NCI-H2227 (cell line): Measurements from ENCODE around the gene FOXP4.
A peak's percentile ranks its signal among the peaks of the same experiment; 100 is the strongest.

Experiments used
- DNase-seq: peaks from one replicate; lab custom pipeline; 2025; ENCODE audit not compliant: unreplicated experiment; lab: John Stamatoyannopoulos, UW

Gene FOXP4

DNA sequence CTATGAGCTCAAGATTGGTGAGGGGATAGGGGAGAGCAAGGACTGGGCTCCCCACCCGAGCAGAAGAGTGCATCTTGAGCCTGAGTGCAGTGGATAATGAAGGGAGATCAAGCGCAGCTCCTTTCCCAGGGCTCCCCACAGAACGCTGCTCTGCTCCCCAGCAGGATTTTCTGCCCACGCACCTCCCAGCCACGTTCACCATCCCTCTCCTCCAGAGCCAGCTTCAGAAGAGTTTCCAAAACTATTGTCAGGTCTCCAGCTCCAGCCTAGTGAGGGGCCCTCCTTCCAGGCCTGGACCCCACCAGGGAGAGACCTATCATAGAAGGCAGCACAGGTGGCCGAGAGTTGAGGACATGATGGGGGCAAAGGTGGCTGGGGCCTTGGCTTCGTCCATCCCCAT is 34.5 kb downstream of the FOXP4 start:
- no peak for DNase-seq

DNA sequence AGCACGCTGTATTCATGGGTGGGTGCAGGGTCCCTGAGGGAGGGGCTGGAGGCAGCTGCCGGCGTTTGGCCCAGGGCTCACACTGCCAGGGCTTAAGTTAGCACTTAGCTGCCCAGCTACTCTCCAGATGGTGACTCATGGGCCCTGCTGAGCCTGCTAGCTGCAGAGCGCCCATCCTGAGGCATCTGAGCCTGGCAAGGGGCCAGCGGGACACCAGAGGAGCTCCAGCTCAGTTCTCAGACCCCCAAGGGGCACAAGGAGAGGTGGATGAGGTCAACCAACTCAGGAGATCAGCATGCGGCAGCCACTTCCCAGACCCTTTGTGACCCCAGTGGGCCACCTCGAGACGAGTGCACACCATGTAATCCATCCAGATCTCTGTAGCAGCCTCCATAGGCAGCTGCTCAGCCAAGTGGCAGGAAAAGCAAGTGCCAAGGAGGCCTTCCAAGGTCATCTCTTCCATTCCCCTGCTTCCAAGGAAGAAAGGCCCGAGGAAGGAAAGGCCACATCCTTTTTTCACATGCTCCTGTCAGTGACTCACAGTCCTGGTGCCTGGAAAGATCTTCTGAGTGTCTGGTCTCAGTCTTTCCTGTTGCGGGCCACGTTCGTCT is 35.3 kb downstream of the FOXP4 start:
- no peak for DNase-seq

DNA sequence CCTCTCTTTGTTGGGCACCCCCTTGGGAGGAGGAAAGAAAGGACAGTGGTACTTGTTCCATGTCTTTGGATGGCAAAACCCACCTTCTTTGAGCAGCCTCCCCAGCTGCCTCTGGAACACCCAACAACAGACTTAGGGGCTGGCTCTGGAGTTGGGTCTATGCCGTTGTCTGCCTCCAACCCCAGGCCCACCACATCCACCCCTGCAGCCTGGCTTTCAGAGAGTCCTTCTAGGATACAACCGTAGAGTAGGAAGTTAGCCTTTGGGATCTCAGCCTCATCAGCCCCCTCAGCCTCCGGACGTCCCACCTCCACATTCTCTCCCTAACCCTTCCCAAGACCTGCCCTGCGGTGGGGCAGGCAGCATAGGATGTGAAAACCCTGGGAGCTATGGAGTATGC is 36.4 kb downstream of the FOXP4 start:
- no peak for DNase-seq

DNA sequence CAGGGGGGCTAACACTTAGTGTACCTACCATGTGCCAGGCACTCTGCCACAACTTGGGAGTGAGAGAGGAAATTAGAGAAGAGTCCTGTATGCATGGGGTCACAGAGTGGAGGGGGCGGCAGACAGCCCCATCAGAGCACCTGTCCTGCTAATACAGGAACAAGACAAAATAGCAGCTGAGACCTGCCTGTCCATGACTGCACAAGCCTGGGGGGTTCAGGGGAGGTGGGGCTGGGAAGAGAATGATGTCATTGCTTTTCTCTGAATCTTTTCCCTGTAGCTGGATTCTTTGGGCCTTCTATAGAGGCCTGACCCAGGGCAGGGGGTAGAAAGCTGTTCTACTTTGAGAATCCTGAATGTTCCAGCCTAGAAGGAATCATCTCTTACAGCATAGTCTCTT is 37.4 kb downstream of the FOXP4 start:
- no peak for DNase-seq

DNA sequence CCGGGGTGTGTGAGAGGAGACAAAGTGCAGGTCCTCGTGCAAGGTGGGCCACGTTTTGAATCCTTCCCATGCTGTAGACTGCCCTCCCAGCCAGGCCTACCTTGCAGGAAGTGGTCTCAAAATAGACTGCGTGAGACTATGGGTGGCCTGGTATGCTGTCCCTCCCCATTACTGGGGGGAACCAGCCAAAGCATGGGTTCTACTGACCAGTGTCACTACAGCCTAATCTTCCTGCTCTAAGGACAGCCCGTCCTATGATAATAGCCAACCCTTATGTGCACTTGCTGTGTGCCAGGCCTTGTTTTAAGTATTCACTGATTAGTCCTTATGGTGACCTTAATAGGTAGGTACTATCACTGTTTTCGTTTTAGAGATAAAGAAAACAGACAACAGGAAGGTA is 38.0 kb downstream of the FOXP4 start:
- no peak for DNase-seq

DNA sequence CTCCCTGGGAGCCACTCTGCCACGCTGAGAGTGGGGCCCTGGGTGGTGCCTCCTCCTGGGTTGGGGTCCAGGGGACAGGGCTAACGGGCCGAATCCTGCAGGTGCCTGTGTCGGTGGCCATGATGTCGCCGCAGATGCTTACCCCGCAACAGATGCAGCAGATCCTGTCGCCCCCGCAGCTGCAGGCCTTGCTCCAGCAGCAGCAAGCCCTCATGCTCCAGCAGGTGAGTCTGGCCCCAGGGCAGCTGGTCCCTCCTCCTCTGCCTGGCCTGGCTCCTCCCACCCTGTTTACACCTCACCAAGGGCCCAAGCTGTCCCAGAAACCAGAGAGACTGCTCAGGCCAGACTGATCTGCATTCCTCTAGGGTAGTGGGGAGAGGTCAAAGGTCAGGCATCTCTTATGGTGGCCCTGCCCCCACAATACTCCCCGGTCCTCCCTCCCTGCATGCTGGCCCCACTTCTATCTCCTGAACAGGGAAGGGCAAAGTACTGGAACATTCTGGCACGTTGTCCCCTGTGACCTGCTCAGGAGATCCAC is 38.6 kb downstream of the FOXP4 start:
- no peak for DNase-seq

DNA sequence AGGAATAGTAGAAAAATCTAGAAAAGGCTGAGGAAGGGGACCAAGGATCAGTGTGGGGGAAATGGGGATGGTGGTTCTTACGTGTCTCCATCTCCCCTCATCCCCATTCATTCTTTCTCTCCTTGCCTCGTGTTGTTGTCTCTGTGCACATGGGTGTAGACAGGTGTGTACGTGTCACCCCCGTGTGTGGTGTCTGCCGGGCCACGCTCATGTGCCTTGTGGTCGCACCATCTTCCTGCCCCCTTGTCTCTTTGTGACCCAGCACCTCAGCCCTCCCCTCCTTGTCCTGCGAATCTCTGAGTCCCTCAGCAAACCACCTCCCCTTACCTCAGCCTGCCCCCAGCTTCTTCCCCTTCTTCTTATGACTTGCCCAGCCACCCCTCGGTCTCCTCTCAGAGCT is 39.4 kb downstream of the FOXP4 start:
- no peak for DNase-seq

DNA sequence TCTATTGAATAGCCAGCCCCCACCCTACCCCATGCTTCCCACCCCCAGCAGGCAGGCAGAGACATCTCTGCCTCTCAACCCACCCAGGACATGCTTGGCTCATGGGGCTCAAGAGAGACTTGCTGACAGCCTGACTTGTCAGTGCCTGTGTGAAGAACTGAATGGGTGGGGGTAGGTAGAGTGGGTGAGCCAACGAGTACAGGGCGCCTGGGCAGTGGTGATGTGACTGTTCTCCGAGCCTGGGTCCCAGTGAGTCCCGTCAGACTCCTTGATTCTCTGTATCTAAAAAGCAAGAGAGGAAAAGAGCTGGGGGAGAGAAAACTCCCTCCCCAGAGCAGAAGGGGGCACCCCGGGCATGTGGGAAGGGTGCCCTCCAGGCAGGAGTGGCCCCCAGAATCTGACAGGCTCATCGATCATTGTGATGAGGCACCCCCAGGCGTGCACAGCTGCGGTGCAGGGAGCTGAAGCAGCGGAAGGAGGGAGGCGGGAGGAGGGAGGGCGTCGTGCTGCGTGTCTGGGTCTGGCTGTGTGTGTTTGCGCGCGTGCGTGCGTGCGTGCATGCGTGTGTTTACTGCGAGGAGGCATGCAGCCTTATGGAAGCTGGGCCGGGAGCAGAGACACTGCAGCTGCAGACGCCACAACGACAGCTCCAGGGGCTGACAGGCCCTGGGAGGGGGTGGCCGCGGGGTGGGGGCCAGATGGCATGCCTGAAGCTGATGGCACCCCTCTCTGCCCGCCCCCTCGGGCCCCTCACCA is 40.2 kb downstream of the FOXP4 start:
- peak; percentile 36 for DNase-seq

DNA sequence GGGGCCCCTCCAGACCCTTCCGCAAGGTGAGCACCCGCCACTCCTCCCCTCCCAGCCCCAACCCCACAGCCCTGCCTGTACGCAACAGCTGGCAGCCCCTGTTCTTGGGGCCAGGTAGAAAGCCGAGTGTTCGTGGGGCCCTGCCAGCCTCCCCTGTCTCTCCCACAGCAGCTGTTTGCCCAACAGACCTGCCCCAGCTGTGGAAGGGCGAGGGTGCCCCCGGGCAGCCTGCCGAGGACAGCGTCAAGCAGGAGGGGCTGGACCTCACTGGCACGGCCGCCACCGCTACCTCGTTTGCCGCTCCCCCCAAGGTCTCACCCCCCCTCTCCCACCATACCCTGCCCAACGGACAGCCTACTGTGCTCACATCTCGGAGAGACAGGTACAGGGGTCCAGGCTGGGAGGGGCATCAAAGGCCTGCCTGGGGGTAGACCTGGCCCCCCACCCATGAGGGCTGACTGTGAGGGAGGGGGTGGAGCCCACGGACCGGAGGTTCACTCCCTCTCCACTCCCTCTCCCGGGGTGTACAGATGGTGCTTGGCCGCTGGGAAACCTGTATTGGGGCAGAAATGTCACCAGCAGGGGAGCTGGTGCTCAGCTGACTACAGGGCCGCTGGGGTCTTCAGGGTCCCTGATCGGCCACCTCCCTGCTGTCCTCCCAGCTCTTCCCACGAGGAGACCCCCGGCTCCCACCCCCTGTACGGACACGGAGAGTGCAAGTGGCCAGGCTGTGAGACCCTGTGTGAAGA is 41.1 kb downstream of the FOXP4 start:
- no peak for DNase-seq

DNA sequence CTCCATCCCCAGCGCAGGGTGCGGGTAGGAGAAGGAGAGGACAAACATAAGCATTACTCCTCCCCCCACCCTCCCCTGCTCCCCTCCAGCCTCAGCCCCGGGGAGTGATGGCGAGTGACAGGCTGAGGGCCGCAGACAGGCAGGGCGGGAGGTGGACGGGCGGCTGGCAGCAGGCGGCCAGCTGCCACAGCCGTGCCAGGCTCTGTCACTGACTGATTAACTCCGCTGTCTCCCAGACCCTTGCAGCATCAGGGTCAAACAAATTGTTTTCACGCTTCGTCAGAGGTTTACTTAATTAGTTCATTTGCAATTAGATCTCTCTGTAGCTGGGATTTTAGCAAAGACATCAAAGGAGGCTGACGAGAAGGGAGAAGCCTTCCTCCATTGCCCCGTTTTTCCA is 41.9 kb downstream of the FOXP4 start:
- no peak for DNase-seq

DNA sequence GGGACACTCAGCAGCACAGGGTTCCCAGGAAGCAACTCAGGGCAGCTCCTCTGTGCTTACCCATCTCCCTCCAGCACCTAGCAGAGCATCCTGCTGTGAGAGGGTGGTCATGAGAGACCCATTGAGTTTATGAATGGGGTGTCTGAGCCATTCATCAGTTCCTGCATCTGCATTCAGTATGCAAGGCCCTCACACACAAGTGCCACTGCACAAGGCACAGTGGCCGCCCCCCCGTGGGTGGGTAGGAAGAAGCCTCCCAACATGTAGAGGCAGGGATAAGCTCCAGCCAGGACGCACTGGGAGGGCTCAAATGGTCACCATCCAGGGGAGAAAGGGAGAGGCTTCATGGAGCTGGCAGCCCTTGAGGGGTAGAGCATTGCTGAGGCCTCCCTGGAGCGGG is 43.0 kb downstream of the FOXP4 start:
- no peak for DNase-seq

DNA sequence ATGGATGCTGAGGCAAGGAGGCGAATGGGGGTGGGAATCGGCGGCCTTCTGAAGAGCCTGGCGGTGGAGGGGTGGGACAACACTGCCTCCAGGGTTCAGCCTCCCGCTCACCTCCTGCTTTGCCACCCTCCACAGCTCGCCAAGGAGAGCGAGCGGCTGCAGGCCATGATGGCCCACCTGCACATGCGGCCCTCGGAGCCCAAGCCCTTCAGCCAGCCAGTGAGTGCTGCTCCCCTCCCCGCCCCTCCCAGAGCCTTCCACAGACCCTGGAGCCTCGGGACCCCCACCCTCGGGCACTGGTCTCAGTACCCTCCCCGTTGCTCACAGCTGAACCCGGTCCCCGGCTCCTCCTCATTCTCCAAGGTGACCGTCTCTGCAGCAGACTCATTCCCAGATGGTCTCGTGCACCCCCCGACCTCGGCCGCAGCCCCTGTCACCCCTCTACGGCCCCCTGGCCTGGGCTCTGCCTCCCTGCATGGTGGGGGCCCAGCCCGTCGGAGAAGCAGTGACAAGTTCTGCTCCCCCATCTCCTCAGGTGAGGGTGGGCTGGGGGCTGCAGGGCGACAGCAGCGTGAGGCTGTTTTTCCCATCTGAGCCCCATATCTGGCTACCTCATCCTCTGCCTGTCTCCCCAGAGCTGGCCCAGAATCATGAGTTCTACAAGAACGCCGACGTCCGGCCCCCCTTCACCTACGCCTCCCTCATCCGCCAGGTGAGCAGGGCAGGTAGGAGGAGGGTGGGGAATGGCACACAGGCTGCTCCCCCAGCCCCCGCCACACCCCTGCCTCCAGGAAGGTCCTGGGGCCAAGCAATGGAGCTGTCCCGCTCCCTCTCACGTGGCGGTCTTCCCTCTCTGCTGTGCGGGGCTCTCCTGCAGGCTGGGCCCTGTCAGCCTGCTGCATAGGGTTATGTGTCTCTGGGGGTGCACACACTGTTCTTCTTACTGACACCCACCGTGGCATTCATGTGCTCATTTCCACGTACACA is 43.7 kb downstream of the FOXP4 start:
- no peak for DNase-seq

DNA sequence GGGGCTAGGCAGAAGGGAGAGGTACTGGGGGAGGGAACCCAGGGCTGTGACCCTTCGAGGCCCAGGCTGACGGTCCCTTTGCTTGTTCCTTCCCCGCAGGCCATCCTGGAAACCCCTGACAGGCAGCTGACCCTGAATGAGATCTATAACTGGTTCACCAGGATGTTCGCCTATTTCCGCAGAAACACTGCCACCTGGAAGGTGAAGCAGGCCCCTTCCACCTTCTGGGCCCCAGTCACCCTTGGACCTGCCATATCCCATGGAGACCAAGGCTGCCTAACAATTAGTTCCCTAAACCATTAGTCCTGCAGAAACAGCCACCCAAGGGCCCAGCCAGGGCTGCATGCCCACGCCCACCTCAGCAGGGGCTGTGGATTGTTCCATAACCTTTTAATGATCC is 44.9 kb downstream of the FOXP4 start:
- no peak for DNase-seq

DNA sequence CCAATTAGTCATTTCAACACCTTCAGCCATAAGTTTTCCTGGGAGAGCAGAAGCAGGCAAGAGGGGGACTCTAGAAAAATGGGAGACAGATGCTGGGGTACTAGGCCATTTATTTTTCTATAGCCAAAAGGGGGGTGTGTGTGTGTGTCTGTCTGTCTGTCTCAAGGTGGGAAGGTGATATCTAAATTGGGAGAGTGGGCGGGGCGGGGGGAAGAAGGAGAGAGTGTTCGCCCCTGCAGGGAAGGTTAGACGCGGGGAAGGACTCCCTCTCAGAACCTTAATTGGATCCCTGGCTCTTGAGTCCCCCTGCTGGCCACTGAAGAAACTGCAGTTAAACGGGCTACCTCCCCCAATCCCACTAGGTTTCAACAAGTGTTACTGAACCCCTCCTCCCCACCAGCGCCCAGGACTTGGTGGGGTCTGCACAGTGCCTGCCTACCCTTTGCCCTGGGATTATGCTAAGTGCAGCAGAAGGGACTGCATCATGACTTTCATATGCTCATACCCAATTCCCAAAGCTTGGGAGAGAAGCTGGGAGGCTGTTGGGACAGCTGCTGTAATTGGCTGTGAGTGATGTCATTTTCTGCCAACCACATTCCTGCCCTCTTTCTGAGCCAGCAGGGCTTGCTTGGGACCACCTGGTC is 45.8 kb downstream of the FOXP4 start:
- peak; percentile 66 for DNase-seq

DNA sequence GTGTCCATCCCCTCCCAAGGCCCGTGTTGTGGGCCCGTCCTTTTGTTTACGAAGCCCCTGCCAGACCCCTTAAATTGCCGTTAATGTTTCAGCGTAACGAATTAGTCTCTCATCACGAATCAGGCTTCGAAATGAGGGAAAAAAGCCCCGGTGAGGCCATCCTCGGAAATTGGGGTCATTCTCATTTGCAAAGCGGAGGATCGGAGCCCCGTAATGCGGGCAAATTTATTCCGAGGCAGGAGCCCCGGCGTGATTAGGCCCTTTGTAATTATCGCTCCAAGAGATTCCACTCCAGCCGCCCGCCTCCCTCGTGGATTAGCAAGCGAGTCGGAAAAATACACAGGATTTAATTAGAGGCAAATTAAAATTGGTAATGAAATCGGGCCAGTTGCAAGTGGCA is 47.2 kb downstream of the FOXP4 start:
- DNase-seq: no peak

DNA sequence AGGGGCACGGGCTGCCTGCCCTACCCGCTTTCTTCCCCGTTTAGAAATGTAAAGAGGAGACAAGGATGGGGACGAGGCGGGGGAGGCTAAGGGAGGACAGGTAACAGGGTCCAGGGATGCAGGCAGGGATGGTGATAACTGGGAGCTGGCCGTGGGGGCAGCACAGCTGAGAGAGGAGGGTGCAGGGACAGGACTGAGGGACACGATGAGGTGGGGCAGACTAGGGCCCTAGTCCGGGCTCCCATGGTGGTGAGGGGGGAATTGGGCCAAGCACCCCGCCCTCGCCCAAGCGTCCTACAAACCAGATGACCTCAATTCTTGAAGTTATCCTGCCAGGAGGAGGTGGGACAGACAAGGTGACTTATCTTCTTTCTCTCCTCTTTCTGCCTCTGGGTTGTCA is 47.7 kb downstream of the FOXP4 start:
- no peak for DNase-seq

DNA sequence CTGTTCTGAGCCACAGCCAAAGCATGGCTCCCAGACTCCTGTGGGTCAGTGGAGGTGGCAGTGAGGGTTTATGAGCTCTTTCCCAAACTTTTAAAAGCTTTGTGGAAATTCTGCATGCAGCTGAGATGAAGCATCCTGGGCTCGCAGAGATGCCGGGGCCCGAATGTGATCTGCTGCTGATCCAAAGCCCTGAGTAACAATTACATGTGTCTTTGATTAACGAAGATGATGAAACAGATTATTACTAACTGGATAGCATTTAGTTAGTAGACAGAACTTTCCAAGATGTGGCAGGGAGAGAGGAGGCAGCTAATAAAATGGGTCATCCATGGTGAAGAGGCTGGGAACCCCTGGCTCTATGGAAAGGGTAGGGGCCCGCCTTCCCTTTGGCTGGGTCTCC is 48.1 kb downstream of the FOXP4 start:
- DNase-seq: no peak

DNA sequence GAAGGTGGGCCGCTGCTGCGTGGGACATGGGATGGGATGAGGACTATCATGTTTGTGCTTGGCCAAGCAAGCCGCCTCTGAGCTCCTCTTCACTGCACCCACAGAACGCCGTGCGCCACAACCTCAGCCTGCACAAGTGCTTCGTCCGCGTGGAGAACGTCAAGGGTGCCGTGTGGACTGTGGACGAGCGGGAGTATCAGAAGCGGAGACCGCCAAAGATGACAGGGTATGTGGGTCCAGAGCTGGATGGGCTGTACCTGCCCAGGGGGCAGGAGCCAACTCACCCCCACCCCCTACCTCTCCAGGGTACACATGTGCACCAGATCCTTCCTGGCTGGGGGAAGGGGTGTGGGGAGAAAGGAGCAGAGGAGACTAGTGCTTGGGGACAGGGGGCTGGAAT is 48.6 kb downstream of the FOXP4 start:
- no peak for DNase-seq

DNA sequence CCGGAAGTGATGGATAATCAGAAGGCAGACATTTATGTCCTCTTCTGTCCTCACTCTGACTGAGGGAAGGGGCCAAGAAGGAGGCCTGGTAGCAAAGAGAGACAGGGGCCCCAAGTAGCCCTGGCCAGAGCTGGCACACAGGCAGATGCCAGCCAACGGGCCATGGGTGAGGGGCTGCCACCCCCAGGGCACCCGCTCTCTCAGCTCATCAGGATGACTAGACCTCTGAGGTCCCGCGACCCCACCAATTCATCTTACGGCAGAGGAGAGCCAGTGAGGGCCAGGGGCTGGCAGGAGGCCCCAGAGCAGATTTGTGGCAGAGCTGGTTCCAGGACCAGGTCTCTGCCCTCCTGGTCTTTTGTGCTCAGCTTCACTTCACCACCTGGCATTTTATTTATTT is 49.0 kb downstream of the FOXP4 start:
- no peak for DNase-seq

DNA sequence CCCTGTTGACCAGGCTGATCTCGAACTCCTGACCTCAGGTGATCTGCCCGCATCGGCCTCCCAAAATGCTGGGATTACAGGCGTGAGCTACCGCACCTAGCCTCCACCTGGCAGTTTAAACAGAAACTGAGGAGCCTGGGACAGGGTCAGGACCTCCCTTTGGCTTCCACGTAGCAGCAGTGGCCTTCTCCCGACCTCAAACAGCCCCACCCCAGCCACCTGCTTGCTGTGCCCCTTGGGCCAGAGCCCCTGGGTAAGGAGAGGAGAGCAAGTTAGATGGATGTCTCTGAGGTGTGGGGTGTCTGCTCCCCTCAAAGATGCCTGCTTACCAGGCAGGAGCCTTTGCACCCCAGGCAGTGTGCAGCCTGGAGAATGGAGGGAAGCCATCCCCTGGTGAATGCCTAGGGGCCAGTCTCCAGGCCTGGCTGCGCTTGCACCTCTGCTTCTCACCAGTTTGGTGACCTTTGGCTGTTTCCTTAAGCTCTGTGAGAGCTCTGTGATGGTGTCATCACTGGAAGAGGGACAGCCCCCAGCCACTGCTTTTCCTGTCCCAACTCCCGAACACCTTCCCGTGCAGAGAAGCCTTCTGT is 50.0 kb downstream of the FOXP4 start:
- DNase-seq: no peak
